G401.6 (cell line): ENCODE results near the gene SLAIN2.
A peak's percentile ranks its signal among the peaks of the same experiment; 100 is the strongest.
"Not testable (repeated sequence)": the region's sequence is repeated elsewhere in the genome, so short reads cannot be mapped to it uniquely, and the experiment has no call there.

Experiments used
- FAIRE-seq: peaks from 2 replicates; lab custom pipeline; 2012; peaks lifted over from hg19 to GRCh38; lab: Jason Lieb, UNC

The SLAIN2 gene

GRCh38 chr4:48340965-48341775 lies at the start of gene SLAIN2:
SLAIN2 (plus strand) TSS chr4:48341529; CDS start chr4:48341740, 211 bp downstream.
- peak; percentile 60 for FAIRE-seq

- FAIRE-seq, result not testable (repeated sequence)
Observed at GRCh38 chr4:48292218-48292790, 49.0 kb upstream of the SLAIN2 start.

GRCh38 chr4:48295116-48295515 lies 46.2 kb upstream of the SLAIN2 start:
- no peak for FAIRE-seq

- FAIRE-seq, result no peak
Observed at GRCh38 chr4:48296365-48296764, 45.0 kb upstream of the SLAIN2 start.

GRCh38 chr4:48297256-48297846 lies 44.0 kb upstream of the SLAIN2 start:
- FAIRE-seq, result no peak

GRCh38 chr4:48299560-48299959 lies 41.8 kb upstream of the SLAIN2 start:
- FAIRE-seq, result no peak

- no peak for FAIRE-seq
Observed at GRCh38 chr4:48300004-48300403, 41.3 kb upstream of the SLAIN2 start.

GRCh38 chr4:48305508-48305907 lies 35.8 kb upstream of the SLAIN2 start:
- no peak for FAIRE-seq

- no peak for FAIRE-seq
Observed at GRCh38 chr4:48307528-48307927, 33.8 kb upstream of the SLAIN2 start.

GRCh38 chr4:48308901-48309300 lies 32.4 kb upstream of the SLAIN2 start:
- no peak for FAIRE-seq

GRCh38 chr4:48311896-48312295 lies 29.4 kb upstream of the SLAIN2 start:
- no peak for FAIRE-seq

GRCh38 chr4:48314746-48315145 lies 26.6 kb upstream of the SLAIN2 start:
- FAIRE-seq, result not testable (repeated sequence)

GRCh38 chr4:48315728-48316630 lies 25.4 kb upstream of the SLAIN2 start:
- peak; percentile 60 for FAIRE-seq

GRCh38 chr4:48321312-48321711 lies 20.0 kb upstream of the SLAIN2 start:
- no peak for FAIRE-seq

GRCh38 chr4:48322063-48322462 lies 19.3 kb upstream of the SLAIN2 start:
- FAIRE-seq, result no peak

GRCh38 chr4:48324281-48324680 lies 17.0 kb upstream of the SLAIN2 start:
- no peak for FAIRE-seq

GRCh38 chr4:48329193-48329592 lies 12.1 kb upstream of the SLAIN2 start:
- no peak for FAIRE-seq

- FAIRE-seq, result no peak
Observed at GRCh38 chr4:48329976-48330375, 11.4 kb upstream of the SLAIN2 start.

- FAIRE-seq, result no peak
Observed at GRCh38 chr4:48331577-48332330, 9.6 kb upstream of the SLAIN2 start.

GRCh38 chr4:48332661-48333060 lies 8.7 kb upstream of the SLAIN2 start:
- FAIRE-seq, result no peak

- FAIRE-seq, result no peak
Observed at GRCh38 chr4:48333587-48333986, 7.7 kb upstream of the SLAIN2 start.

- no peak for FAIRE-seq
Observed at GRCh38 chr4:48334236-48334635, 7.1 kb upstream of the SLAIN2 start.
